ENCODE results near the gene HBM.
"Not testable (repeated sequence)": the region's sequence is repeated elsewhere in the genome, so short reads cannot be mapped to it uniquely, and the experiment has no call there.

Gene HBM

DNA sequence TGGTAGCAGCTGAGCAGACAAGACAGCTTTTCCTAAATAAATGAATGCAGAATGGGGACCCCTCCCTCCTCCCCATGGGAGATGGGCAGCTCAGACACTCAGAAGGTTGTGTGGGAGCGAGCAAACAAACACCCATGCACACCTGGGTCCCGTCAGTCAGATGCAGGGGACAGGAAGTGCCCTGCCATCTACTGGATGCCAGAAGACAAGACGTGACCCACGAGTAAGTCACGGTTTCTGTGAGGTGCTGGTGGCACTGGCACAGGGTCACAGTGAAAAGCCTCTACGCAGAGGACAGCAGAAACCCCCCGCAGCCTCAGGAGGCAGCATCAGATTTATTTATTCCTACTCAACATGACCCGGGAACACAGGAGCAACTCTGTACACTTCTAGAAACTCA lies 22.9 kb downstream of the HBM start:
- no peak for DNase-seq

DNA sequence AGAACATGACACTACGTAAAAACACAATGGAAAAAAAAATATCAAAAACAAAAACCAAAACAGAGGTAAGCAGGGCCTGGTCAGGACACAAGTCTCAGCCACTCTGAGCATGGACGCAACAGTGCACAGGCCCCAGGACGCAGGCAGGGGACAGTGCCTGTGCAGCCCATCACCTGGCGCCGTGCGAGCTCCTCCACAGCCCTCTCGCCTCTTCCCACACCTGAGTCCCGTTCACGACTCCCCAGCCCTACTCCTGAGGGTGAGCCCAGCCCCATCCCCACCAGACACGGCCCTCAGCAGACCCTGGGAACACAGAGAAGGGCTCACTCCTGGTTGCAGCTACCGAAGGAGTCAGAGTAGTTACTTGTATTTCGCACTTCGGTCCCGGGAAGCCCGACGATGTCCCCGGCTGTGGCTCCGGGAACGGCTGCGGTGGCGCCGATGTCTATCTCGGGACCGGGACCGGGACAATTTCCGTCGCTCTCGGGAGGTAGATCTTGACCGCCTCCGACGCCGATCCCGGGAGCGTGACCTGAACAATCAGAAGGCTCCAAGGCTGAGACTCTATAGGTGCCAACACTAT lies 23.9 kb downstream of the HBM start:
- no peak for DNase-seq

DNA sequence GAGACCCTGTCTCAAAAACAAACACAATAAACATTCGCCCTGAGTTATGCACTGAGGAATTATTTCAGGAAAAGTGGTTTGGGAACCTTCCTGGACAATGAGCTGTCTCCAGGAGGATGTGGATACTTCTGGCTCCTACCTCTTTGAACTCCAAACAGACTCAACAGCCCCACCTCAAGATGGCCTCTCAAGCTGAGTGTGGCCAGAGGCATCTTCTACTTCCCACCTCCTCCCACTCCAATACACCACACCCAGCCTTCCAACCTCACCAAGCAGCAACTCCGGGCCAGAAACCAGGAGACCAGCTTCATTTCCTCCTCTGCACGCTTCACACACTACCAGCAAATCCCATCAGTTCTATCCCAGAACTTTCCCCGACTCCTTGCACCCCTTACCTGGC lies 26.1 kb downstream of the HBM start:
- no peak for DNase-seq

DNA sequence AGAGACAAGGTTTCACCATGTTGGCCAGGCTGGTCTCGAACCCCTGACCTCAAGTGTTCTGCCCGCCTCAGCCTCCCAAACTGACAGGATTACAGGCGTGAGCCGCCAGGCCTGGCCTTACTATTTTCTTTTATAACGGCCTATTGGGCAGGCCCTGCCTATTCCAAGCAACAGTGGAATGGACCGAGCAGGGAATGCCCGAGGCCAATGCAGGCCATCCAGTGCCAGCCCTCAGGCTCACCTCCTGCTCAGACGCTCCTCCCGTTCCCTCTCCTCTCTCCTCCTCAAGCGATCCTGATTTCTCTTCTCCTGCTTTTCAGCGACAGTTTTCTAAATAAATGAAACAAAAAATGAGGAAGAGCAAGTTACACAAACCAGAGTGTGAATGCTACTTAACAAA lies 26.9 kb downstream of the HBM start:
- DNase-seq: no peak

DNA sequence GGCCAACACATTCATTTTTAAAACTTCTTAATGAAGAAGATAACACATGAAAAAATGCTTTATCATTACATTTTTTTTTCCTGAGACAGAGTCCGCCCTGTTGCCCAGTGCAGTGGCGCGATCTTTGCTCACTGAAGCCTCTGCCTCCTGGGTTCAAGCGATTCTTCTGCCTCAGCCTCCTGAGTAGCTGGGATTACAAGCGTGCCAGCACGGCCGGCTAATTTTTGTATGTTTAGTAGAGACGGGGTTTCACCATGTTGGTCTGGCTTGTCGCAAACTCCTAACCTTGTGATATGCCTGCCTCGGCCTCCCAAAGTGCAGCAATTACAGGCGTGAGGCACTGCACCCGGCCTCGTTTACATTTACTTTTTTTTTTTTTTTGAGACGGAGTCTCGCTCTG lies 27.7 kb downstream of the HBM start:
- no peak for DNase-seq

DNA sequence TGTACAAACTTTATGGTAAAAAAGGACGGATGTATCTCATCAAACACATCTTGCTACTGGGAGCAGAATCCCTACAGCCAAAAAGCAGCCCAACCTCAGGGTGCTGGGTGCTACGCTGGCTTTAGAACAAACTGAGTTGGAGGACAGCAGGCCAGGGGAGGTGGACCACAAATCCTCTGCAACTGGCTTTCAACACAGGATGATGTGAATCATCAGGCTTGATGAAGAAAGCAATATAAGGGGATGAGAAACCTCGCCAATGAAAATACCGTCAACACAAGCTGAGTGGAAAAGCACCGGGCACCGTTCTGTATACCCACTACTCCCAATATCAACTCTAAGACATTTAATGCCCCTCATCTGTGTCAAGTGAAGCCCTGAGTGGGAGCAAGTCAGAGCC lies 28.7 kb downstream of the HBM start:
- DNase-seq: no peak

DNA sequence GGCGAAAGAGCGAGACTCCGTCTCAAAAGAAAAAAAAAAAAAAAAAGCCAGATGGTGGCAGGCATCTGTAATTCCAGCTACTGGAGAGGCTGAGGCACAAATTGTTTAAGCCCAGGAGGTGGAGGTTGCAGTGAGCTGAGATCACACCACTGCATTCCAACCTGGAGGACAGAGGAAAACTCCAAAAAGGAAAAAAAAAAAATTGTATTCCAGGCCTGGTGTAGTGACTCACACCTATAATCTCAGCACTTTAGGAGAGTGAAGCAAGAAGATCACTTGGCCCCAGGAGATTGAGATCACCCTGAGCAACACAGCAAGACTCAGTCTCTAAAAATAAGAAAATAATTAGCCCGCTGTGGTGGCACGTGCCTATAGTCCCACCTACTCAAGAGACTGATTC lies 34.6 kb downstream of the HBM start:
- DNase-seq: no peak

DNA sequence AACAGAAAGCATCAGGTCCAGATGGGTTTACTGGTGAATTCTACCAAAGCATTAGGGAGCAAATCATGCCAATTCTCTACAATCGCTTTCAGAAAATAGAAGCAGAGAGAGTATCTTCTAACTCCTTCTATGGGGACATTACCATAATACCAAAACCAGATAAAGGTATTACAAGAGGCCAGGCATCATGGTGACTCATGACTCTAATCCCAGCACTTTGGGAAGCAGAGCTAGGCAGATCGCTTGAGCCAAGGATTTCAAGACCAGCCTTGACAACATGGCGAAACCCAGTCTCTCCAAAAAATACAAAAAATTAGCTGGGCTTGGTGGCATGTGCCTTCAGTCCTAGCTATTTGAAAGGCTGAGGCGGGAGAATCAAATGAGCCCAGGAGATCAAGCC lies 37.5 kb downstream of the HBM start:
- no peak for DNase-seq

DNA sequence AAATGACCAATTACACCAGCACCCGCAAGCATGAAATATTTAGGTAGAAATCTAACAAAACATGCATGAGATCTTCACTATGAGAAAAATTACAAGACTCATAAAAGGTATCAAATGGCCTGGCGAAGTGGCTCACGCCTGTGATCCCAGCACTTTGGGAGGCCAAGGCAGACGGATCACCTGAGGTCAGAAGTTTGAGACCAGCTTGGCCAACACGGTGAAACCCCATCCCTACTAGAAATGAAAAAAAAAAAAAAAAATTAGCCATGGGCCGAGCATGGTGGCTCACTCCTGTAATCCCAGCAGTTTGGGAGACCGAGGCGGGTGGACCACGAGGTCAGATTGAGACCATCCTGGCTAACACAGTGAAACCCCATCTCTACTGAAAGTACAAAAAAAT lies 38.3 kb downstream of the HBM start:
- DNase-seq: not testable (repeated sequence)

DNA sequence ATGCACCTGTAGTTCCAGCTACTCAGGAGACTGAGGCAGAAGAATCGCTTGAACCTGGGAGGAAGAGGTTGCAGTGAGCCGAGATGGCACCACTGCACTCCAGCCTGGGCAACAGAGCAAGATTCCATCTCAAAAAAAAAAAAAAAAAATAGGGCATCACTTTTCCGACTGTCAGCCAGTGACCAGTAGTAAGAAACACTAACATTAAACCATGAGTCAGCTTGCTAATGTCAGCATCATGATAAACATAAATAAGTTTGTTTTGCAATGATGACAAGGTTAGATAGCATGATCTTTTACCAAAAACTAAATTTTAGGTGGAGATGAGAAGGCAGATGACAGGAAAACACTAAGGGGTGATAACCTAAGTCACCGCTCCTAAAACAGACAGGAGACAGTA lies 43.6 kb downstream of the HBM start:
- DNase-seq: not testable (repeated sequence)

DNA sequence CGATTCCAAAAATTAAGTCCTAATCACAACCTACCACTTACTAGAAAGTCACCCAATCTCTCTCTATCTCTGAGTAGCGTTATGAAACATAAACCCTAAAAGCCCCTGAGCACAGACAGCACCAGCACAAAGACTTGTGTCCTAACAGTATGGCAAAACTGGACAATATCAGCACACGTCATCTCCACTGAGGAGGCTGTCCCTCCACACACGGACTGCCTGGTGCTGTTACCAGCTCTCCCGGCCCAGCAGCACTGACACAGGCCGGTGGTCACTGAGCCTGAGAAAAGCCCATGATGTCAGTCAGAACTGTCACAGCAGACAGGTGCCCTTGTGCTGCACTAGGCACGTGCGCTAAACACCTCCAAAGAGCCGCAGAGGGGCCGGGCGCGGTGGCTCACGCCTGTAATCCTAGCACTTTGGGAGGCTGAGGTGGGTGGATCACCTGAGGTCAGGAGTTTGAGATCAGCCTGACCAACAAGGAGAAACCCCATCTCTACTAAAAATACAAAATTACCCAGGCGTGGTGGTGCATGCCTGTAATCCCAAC lies 45.9 kb downstream of the HBM start:
- DNase-seq: not testable (repeated sequence)

DNA sequence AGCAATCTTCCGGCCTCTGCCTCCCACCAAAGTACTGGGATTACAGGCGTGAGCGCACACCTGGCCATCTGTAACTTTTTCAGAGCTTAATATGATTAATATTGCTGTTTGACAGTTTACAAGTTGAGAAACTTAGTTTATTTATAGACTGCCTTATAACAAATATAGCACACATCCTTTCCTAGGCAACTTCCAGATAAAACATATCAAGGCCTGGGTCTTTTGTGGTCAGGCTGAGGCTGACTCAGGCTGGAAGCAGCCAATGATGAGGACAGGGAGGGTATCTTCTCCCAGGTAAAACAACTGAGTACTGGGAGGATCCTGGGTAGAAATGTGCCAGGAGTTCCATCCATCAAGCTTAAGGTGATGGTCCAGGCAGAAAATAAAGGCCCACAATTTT lies 47.2 kb downstream of the HBM start:
- no peak for DNase-seq

Data from NCI-H187 treated with DMSO at 0.1 percent for 48 hours (cell line).